Activated naive CD8-positive, alpha-beta T cell (primary cell): ENCODE data around the gene ASB16.

Source experiments
- H3K27ac Mint-ChIP-seq: one replicate; pipeline ENCODE4 v1.8.0; 2021; ENCODE audit warnings: mixed read lengths
- H3K27me3 Mint-ChIP-seq: one replicate; pipeline ENCODE4 v1.8.0; 2021; ENCODE audit warnings: mixed read lengths
- H3K36me3 Mint-ChIP-seq: one replicate; pipeline ENCODE4 v1.8.0; 2021; ENCODE audit warnings: mixed read lengths
- H3K4me1 Mint-ChIP-seq: one replicate; pipeline ENCODE4 v1.8.0; 2021; ENCODE audit warnings: low read depth, mixed read lengths
- H3K4me3 Mint-ChIP-seq: one replicate; pipeline ENCODE4 v1.8.0; 2021; ENCODE audit warnings: mild to moderate bottlenecking, mixed read lengths
- H3K9me3 Mint-ChIP-seq: one replicate; pipeline ENCODE4 v1.8.0; 2021; ENCODE audit warnings: low read depth, mixed read lengths

The ASB16 gene

GRCh38 chr17:44174427-44174826 is 3.9 kb downstream of the ASB16 start:
- peaks cover 2% of the 10 kb centered on the region for H3K4me1 Mint-ChIP-seq
- H3K4me3 Mint-ChIP-seq = no peak overlapping the region
- H3K27ac Mint-ChIP-seq = no peak overlapping the region
- H3K36me3 Mint-ChIP-seq = peaks cover 2% of the 10 kb centered on the region
- no peaks in the 10 kb centered on the region for H3K27me3 Mint-ChIP-seq
- H3K9me3 Mint-ChIP-seq = no peaks in the 10 kb centered on the region

GRCh38 chr17:44176257-44176656 is 5.8 kb downstream of the ASB16 start:
- Mint-ChIP-seq H3K27me3 (no peaks in the 10 kb centered on the region), H3K9me3 (no peaks in the 10 kb centered on the region), H3K4me3 (no peak overlapping the region), H3K36me3 (peaks cover 2% of the 10 kb centered on the region), H3K4me1 (peaks cover 2% of the 10 kb centered on the region), H3K27ac (no peak overlapping the region)

GRCh38 chr17:44176671-44177501 is 6.4 kb downstream of the ASB16 start:
- H3K36me3 Mint-ChIP-seq = peaks cover 5% of the 10 kb centered on the region
- H3K4me3 Mint-ChIP-seq = no peak overlapping the region
- H3K4me1 Mint-ChIP-seq = peaks cover 5% of the 10 kb centered on the region
- no peaks in the 10 kb centered on the region for H3K9me3 Mint-ChIP-seq
- no peak overlapping the region for H3K27ac Mint-ChIP-seq
- no peaks in the 10 kb centered on the region for H3K27me3 Mint-ChIP-seq

GRCh38 chr17:44177640-44178039 is 7.1 kb downstream of the ASB16 start:
- Mint-ChIP-seq H3K27me3 (no peaks in the 10 kb centered on the region), H3K36me3 (peaks cover 5% of the 10 kb centered on the region), H3K27ac (no peak overlapping the region), H3K4me1 (peaks cover 5% of the 10 kb centered on the region), H3K4me3 (no peak overlapping the region), H3K9me3 (no peaks in the 10 kb centered on the region)

GRCh38 chr17:44178133-44178532 is 7.6 kb downstream of the ASB16 start:
- no peak overlapping the region for H3K4me3 Mint-ChIP-seq
- H3K27me3 Mint-ChIP-seq = no peaks in the 10 kb centered on the region
- H3K36me3 Mint-ChIP-seq = peaks cover 5% of the 10 kb centered on the region
- H3K9me3 Mint-ChIP-seq = no peaks in the 10 kb centered on the region
- peaks cover 5% of the 10 kb centered on the region for H3K4me1 Mint-ChIP-seq
- H3K27ac Mint-ChIP-seq = no peak overlapping the region

GRCh38 chr17:44183024-44183423 is 12.5 kb downstream of the ASB16 start:
- Mint-ChIP-seq H3K9me3 (no peaks in the 10 kb centered on the region), H3K27ac (peak overlapping the region; percentile 28), H3K4me3 (no peak overlapping the region), H3K4me1 (peaks cover 33% of the 10 kb centered on the region), H3K36me3 (peaks cover 2% of the 10 kb centered on the region), H3K27me3 (no peaks in the 10 kb centered on the region)

GRCh38 chr17:44184212-44184810 is 13.8 kb downstream of the ASB16 start:
- H3K36me3 Mint-ChIP-seq = peaks cover 2% of the 10 kb centered on the region
- no peaks in the 10 kb centered on the region for H3K27me3 Mint-ChIP-seq
- peaks cover 37% of the 10 kb centered on the region for H3K4me1 Mint-ChIP-seq
- no peaks in the 10 kb centered on the region for H3K9me3 Mint-ChIP-seq
- peak overlapping the region; percentile 41 for H3K27ac Mint-ChIP-seq
- H3K4me3 Mint-ChIP-seq = peak overlapping the region; percentile 99

GRCh38 chr17:44186307-44187130 is 16.0 kb downstream of the ASB16 start, which contains the start of gene TMUB2:
Gene TMUB2, plus strand, starts transcription at chr17:44186972. Its CDS starts 737 bp downstream, at chr17:44187709.
- peaks cover 39% of the 10 kb centered on the region for H3K4me1 Mint-ChIP-seq
- H3K27me3 Mint-ChIP-seq = no peaks in the 10 kb centered on the region
- H3K27ac Mint-ChIP-seq = peak within 1 kb of the TSS; percentile 99
- H3K36me3 Mint-ChIP-seq = peaks cover 2% of the 10 kb centered on the region
- H3K9me3 Mint-ChIP-seq = no peaks in the 10 kb centered on the region
- peak within 1 kb of the TSS; percentile 99 for H3K4me3 Mint-ChIP-seq

GRCh38 chr17:44187131-44187899 is 16.8 kb downstream of the ASB16 start:
- Mint-ChIP-seq H3K27me3 (no peaks in the 10 kb centered on the region), H3K4me1 (peaks cover 36% of the 10 kb centered on the region), H3K36me3 (no peaks in the 10 kb centered on the region), H3K9me3 (no peaks in the 10 kb centered on the region), H3K4me3 (peak overlapping the region; percentile 99), H3K27ac (peak overlapping the region; percentile 99)

- Mint-ChIP-seq H3K9me3 (no peaks in the 10 kb centered on the region), H3K27ac (peak overlapping the region; percentile 99), H3K4me1 (peaks cover 33% of the 10 kb centered on the region), H3K36me3 (no peaks in the 10 kb centered on the region), H3K27me3 (no peaks in the 10 kb centered on the region), H3K4me3 (peak overlapping the region; percentile 99)
Observed at GRCh38 chr17:44188576-44189403, 18.3 kb downstream of the ASB16 start.

GRCh38 chr17:44190481-44190880 is 20.0 kb downstream of the ASB16 start:
- Mint-ChIP-seq H3K4me1 (peaks cover 21% of the 10 kb centered on the region), H3K36me3 (no peaks in the 10 kb centered on the region), H3K27me3 (no peaks in the 10 kb centered on the region), H3K4me3 (no peak overlapping the region), H3K27ac (peak overlapping the region; percentile 50), H3K9me3 (no peaks in the 10 kb centered on the region)

GRCh38 chr17:44191369-44191768 is 20.9 kb downstream of the ASB16 start:
- Mint-ChIP-seq H3K36me3 (no peaks in the 10 kb centered on the region), H3K4me3 (no peak overlapping the region), H3K27me3 (no peaks in the 10 kb centered on the region), H3K9me3 (no peaks in the 10 kb centered on the region), H3K4me1 (peaks cover 18% of the 10 kb centered on the region), H3K27ac (peak overlapping the region; percentile 47)

GRCh38 chr17:44191941-44192496 is 21.5 kb downstream of the ASB16 start:
- H3K36me3 Mint-ChIP-seq = no peaks in the 10 kb centered on the region
- peaks cover 19% of the 10 kb centered on the region for H3K4me1 Mint-ChIP-seq
- H3K9me3 Mint-ChIP-seq = no peaks in the 10 kb centered on the region
- H3K27me3 Mint-ChIP-seq = no peaks in the 10 kb centered on the region
- no peak overlapping the region for H3K4me3 Mint-ChIP-seq
- no peak overlapping the region for H3K27ac Mint-ChIP-seq
